ENCODE results near the gene CDC42BPA.

The CDC42BPA gene

GRCh38 chr1:226987623-226988333 is 330.5 kb downstream of the CDC42BPA start:
- DNase-seq: no peak

GRCh38 chr1:226987179-226987536 is 331.1 kb downstream of the CDC42BPA start:
- no peak for DNase-seq

- DNase-seq: no peak
Measured at GRCh38 chr1:226986496-226987178, 331.7 kb downstream of the CDC42BPA start.

GRCh38 chr1:226985839-226986463 is 332.3 kb downstream of the CDC42BPA start:
- DNase-seq: no peak

- DNase-seq: no peak
Measured at GRCh38 chr1:226985239-226985838, 333.0 kb downstream of the CDC42BPA start.

GRCh38 chr1:226984521-226985238 is 333.6 kb downstream of the CDC42BPA start:
- DNase-seq: no peak

GRCh38 chr1:226983992-226984364 is 334.3 kb downstream of the CDC42BPA start:
- no peak for DNase-seq

GRCh38 chr1:226983247-226983991 is 334.9 kb downstream of the CDC42BPA start:
- no peak for DNase-seq

GRCh38 chr1:226982451-226983177 is 335.7 kb downstream of the CDC42BPA start:
- DNase-seq: no peak

GRCh38 chr1:226981838-226982237 is 336.5 kb downstream of the CDC42BPA start:
- no peak for DNase-seq

GRCh38 chr1:226981386-226981817 is 336.9 kb downstream of the CDC42BPA start:
- DNase-seq: no peak

GRCh38 chr1:226980565-226981385 is 337.5 kb downstream of the CDC42BPA start:
- DNase-seq: no peak

GRCh38 chr1:226980122-226980560 is 338.2 kb downstream of the CDC42BPA start:
- no peak for DNase-seq

GRCh38 chr1:226979517-226980121 is 338.7 kb downstream of the CDC42BPA start:
- no peak for DNase-seq

- no peak for DNase-seq
Measured at GRCh38 chr1:226979115-226979516, 339.2 kb downstream of the CDC42BPA start.

- DNase-seq: no peak
Measured at GRCh38 chr1:226978432-226979114, 339.7 kb downstream of the CDC42BPA start.

GRCh38 chr1:226977643-226978431 is 340.5 kb downstream of the CDC42BPA start:
- DNase-seq: no peak

- no peak for DNase-seq
Measured at GRCh38 chr1:226976978-226977642, 341.2 kb downstream of the CDC42BPA start.
